ENCODE results near the gene C1QL1.

DNA sequence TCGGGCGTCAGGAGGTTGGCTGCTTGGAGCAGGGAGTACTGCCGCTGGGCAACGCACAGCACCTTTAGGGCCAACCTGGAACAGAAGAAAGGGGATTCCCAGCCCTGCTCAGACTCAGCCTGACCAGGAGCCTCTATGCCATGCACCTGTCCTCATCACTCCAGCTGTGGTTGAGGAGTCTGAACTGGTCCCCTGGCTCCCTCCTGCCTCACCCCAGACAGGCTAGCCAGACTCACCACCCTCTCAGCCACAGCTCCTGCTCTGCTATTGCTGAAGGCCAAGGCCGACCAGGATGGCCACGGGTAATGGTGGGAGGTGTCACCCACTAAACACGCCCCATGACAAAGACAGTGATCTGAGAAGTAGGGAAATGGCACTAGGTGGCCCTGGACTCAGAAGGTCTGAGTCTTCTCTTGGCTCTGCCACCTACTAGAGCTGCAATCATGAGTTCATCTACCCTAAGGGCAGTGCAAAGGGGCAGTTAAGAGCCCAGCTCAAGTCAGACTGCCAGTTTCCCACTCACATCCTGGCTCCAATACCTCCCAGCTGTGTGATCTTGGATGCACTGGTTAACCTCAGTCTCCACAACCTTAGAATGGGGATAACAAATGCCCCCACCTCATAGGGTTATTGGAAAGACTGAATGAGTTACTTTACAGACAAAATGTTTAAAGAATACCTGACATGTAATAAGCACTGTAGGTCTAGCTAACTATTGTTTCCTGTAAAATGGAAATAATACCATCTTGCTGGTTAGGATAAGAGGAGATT lies 39.0 kb downstream of the C1QL1 start:
- TF ChIP-seq, protein P1, sequence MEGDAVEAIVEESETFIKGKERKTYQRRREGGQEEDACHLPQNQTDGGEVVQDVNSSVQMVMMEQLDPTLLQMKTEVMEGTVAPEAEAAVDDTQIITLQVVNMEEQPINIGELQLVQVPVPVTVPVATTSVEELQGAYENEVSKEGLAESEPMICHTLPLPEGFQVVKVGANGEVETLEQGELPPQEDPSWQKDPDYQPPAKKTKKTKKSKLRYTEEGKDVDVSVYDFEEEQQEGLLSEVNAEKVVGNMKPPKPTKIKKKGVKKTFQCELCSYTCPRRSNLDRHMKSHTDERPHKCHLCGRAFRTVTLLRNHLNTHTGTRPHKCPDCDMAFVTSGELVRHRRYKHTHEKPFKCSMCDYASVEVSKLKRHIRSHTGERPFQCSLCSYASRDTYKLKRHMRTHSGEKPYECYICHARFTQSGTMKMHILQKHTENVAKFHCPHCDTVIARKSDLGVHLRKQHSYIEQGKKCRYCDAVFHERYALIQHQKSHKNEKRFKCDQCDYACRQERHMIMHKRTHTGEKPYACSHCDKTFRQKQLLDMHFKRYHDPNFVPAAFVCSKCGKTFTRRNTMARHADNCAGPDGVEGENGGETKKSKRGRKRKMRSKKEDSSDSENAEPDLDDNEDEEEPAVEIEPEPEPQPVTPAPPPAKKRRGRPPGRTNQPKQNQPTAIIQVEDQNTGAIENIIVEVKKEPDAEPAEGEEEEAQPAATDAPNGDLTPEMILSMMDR (IDR thresholded peaks at IDR 0.05; ENCODE audit: borderline replicate concordance, extremely low read depth, low read length, poor library complexity, severe bottlenecking), result no peak
- no peak for TF ChIP-seq EZH2 (IDR thresholded peaks at IDR 0.05; ENCODE audit: borderline replicate concordance, low read depth, low read length, severe bottlenecking)
